ENCODE data around the gene CD207. TPM values are rescaled to one million over a fixed set of nuclear protein-coding genes. Genes with fewer than 3 reads are reported as not detected.

The CD207 gene
- total and polyA plus RNA-seq, 2 of the 8 experiments (the other 6 are each of a cell fraction or from before 2014, with no cell fraction given), result not detected

- Histone ChIP-seq H2BK15ac (ENCODE audit: low read length) (0 out of 2 replicates have a peak overlapping the region, but pooled peaks have one; percentile 29), H3K27me3 (replicated peaks in 1 of 4; ENCODE audit: control insufficient read depth in 3 of 4, extremely low read depth in 1 of 4, insufficient read depth in 3 of 4, low read length in 3 of 4) (no peaks in the 10 kb centered on the region), H2AFZ (ENCODE audit: low read length) (peak overlapping the region; percentile 42; the same call in 1 of the 2 replicates), H3K9me3 (ENCODE audit: insufficient read depth in 2 of 2, low read depth in 1 of 2, low read length in 1 of 2) (no peaks in the 10 kb centered on the region; a peak in 2 of 4 replicates), H3K18ac (ENCODE audit: extremely low read depth, low read length) (no peak overlapping the region; the same call in 1 of the 2 replicates), H4K8ac (ENCODE audit: extremely low read depth, insufficient read depth, low read length) (no peak overlapping the region), H3K79me1 (ENCODE audit: low read depth, low read length) (no peaks in the 10 kb centered on the region), H3K27ac (ENCODE audit: low read depth, low read length) (no peak overlapping the region), H3K4me3 (ENCODE audit: extremely low read depth in 1 of 4, insufficient read depth in 2 of 4, low read depth in 3 of 4, low read length in 4 of 4) (no peak overlapping the region), H4K5ac (ENCODE audit: insufficient read length, low read depth, low read length) (no peak overlapping the region), H3K23me2 (ENCODE audit: low read depth, low read length) (no peaks in the 10 kb centered on the region), H3K4me2 (ENCODE audit: insufficient read depth in 1 of 2, low read depth in 2 of 2, low read length in 2 of 2) (no peak overlapping the region), H3K4me1 (replicated peaks in 1 of 4; ENCODE audit: control insufficient read depth in 3 of 4, insufficient read depth in 4 of 4, low read length in 3 of 4) (no peaks in the 10 kb centered on the region; a peak in 1 of 7 replicates), H2BK20ac (ENCODE audit: low read length) (no peak overlapping the region), H3K9ac (replicated peaks in 1 of 4; ENCODE audit: extremely low read depth in 1 of 4, low read depth in 3 of 4, low read length in 3 of 4) (no peak overlapping the region), H3K14ac (ENCODE audit: insufficient read length) (no peak overlapping the region), H3K36me3 (ENCODE audit: control insufficient read depth in 2 of 4, insufficient read depth in 4 of 4, low read length in 3 of 4) (no peaks in the 10 kb centered on the region), H2BK5ac (ENCODE audit: low read depth, low read length) (no peak overlapping the region), H2BK120ac (replicated peaks; ENCODE audit: low read depth, low read length) (no peak overlapping the region), H4K91ac (replicated peaks; ENCODE audit: insufficient read length, low read length) (no peak overlapping the region), H2AK5ac (ENCODE audit: low read depth, low read length) (no peak overlapping the region), H2BK12ac (ENCODE audit: low read depth, low read length) (no peak overlapping the region), H3K4ac (replicated peaks; ENCODE audit: insufficient read length, low read depth, low read length) (no peak overlapping the region), H4K20me1 (replicated peaks in 1 of 2; ENCODE audit: control insufficient read depth in 1 of 2, insufficient read depth in 2 of 2, low read length in 2 of 2) (no peaks in the 10 kb centered on the region), H3K79me2 (ENCODE audit: control insufficient read depth in 1 of 2, insufficient read depth in 2 of 2, low read length in 2 of 2) (no peaks in the 10 kb centered on the region), H3K23ac (ENCODE audit: insufficient read length) (no peak overlapping the region), H3K56ac (replicated peaks; ENCODE audit: insufficient read length, low read depth, low read length) (no peak overlapping the region)
- ChIA-PET POLR2A (ENCODE audit: partially characterized antibody) (interaction anchor here (1.7 kb wide), 1 partner anchor 18 kb away, joined by 4 read pairs; no protein-coding TSS in a partner anchor), CTCF (ENCODE audit: partially characterized antibody) (interaction anchor here (0.6 to 2.2 kb wide), 10 partner anchors 10 to 612 kb away, joined by 3 to 11 read pairs (median 3); no protein-coding TSS in a partner anchor)
- 89% methylated on average over 7 of the region's 7 CpGs; no CpG with 5 or more reads in 1 of the 2 experiments for WGBS, 2 experiments (ENCODE audit: extremely low coverage in 1 of 2, insufficient coverage in 1 of 2, insufficient read length in 1 of 2, insufficient replicate concordance in 2 of 2, low coverage in 1 of 2, low lambda C conversion rate in 2 of 2, missing lambda C conversion rate in 1 of 2)
- FAIRE-seq, result no peak
- no peak for DNase-seq (ENCODE audit: low read depth in 1 of 2, low spot score in 2 of 2)
Measured at GRCh38 chr2:70842401-70842800, 6.8 kb upstream of the CD207 start.

All from H1 (cell line).